Tibial nerve (tissue), 4 donors: Measurements from ENCODE around the gene KRTAP10-1. TPM values are rescaled to one million over a fixed set of nuclear protein-coding genes. Genes with fewer than 3 reads are reported as not detected.

Source experiments
- DNase-seq, 2 donors: peaks; one replicate each; pipeline ENCODE4 v3.0.0-alpha.2; 2019; ENCODE audit warnings: low spot score in 2 of 2
- H3K27ac ChIP-seq, 4 donors: fragments of 200-600 bp; sonication (generic) in 3 of 4; one replicate each; pipeline ENCODE4 v1.5.1; 2017 to 2019; ENCODE audit warnings: mild to moderate bottlenecking in 1 of 4
- H3K27me3 ChIP-seq, 2 donors: fragments of 200-600 bp; sonication (generic) in 1 of 2; one replicate each; pipeline versions ENCODE4 v1.5.1 to v1.6.0; 2017 to 2019
- H3K36me3 ChIP-seq, 3 donors: fragments of 200-600 bp; sonication (generic); one replicate each; pipeline ENCODE4 v1.5.1; 2018 to 2019
- H3K4me1 ChIP-seq, 4 donors: fragments of 200-600 bp; sonication (generic) in 3 of 4; one replicate each; pipeline ENCODE4 v1.5.1; 2017 to 2019
- H3K4me3 ChIP-seq, 4 donors: fragments of 200-600 bp; sonication (generic) in 3 of 4; one replicate each; pipeline ENCODE4 v1.5.1; 2017 to 2019; ENCODE audit warnings: mild to moderate bottlenecking in 1 of 4, moderate library complexity in 1 of 4
- H3K9me3 ChIP-seq, 4 donors: fragments of 200-600 bp; sonication (generic) in 3 of 4; one replicate each; pipeline ENCODE4 v1.5.1; 2017 to 2019
- EP300 ChIP-seq, 2 donors: sonication (generic); formaldehyde crosslinking; IDR thresholded peaks; one replicate each; pipeline ENCODE4 v1.6.1; 2017; ENCODE audit warnings: antibody characterized with exemption in 2 of 2, mild to moderate bottlenecking in 1 of 2
- POLR2A ChIP-seq, 2 donors: fragments of 450-650 bp; IDR thresholded peaks; one replicate each; pipeline ENCODE4 v1.6.1; 2017; ENCODE audit warnings: antibody characterized with exemption in 2 of 2, mild to moderate bottlenecking in 2 of 2, moderate library complexity in 2 of 2
- WGBS, 2 donors: methylation state at CpG; one replicate each; pipeline ENCODE4 v1.1.5; 2018; 5-methylcytosine and 5-hydroxymethylcytosine counted together
- total RNA-seq, 4 donors: library from RNA; depleted of rRNA; stranded (reverse); fragments of >200 nt; gene quantifications; one replicate each; pipeline ENCODE4 v1.1.0, GENCODE V29; 2016
- TF ChIP-seq, protein P1 (sequence below), 5 experiments: fragments of 200-600 bp in 3 of 5; fragments of 450-650 bp in 2 of 5; sonication (generic) in 3 of 5; IDR thresholded peaks; one replicate each; pipeline ENCODE4 v1.5.1; 2016 to 2019; ENCODE audit warnings: antibody characterized with exemption in 5 of 5, mild to moderate bottlenecking in 3 of 5, moderate library complexity in 2 of 5

The KRTAP10-1 gene
- total RNA-seq, 4 donors from 2014 or later = not detected

DNA sequence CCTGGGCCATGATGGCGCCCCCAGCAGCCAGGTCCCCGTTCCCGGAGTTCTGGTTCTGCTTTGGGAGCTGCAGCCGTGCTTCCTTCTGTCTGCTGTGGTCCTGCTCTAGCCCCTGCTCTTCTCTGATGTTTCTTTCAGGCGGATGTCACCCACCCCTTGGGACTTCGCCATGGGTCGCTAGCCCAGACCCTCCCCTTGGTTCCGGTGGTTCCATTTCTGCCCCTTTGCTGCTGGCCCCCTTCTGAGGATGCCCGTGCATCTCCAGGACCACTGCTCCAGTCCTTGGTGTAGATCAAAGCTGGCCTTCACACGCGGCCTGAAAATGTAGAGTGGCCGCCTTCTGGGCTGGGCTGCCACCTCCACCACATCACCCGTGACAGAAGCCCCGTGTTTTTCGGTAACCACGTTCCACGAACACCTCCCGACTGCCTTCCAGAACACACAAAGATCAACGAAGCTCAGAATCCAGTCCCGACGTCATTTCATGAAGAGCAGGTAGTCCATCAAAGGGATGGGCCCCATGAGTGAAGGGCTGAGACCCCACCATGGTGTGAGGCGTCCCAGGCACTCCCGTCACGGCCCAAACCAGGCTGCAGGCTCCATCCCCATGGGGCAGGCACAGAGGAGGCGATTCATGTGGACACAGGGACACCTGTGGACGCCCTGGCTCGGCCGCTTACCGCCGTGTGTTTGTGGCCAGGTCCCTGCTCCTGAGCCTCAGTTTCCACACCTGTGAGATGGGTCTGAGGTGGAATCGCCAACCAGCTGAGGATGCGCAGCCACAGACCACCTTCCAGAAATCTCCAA lies 24.4 kb downstream of the KRTAP10-1 start:
- no peak for DNase-seq
- Histone ChIP-seq H3K27ac (no peak overlapping the region), H3K9me3 (no peaks in the 10 kb centered on the region), H3K4me3 (no peak overlapping the region), H3K36me3 (no peaks in the 10 kb centered on the region), H3K4me1 (peaks cover 0 to 3% (median under 1%) of the 10 kb centered on the region in 4 donors), H3K27me3 (peaks cover 0 to 18% of the 10 kb centered on the region in 2 donors)
- TF ChIP-seq, protein P1, sequence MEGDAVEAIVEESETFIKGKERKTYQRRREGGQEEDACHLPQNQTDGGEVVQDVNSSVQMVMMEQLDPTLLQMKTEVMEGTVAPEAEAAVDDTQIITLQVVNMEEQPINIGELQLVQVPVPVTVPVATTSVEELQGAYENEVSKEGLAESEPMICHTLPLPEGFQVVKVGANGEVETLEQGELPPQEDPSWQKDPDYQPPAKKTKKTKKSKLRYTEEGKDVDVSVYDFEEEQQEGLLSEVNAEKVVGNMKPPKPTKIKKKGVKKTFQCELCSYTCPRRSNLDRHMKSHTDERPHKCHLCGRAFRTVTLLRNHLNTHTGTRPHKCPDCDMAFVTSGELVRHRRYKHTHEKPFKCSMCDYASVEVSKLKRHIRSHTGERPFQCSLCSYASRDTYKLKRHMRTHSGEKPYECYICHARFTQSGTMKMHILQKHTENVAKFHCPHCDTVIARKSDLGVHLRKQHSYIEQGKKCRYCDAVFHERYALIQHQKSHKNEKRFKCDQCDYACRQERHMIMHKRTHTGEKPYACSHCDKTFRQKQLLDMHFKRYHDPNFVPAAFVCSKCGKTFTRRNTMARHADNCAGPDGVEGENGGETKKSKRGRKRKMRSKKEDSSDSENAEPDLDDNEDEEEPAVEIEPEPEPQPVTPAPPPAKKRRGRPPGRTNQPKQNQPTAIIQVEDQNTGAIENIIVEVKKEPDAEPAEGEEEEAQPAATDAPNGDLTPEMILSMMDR (IDR thresholded peaks at IDR 0.05) = no peak
- no peak for TF ChIP-seq POLR2A (IDR thresholded peaks at IDR 0.05)
- 87 to 89% methylated on average over 32 of the region's 32 CpGs for WGBS, 2 donors

DNA sequence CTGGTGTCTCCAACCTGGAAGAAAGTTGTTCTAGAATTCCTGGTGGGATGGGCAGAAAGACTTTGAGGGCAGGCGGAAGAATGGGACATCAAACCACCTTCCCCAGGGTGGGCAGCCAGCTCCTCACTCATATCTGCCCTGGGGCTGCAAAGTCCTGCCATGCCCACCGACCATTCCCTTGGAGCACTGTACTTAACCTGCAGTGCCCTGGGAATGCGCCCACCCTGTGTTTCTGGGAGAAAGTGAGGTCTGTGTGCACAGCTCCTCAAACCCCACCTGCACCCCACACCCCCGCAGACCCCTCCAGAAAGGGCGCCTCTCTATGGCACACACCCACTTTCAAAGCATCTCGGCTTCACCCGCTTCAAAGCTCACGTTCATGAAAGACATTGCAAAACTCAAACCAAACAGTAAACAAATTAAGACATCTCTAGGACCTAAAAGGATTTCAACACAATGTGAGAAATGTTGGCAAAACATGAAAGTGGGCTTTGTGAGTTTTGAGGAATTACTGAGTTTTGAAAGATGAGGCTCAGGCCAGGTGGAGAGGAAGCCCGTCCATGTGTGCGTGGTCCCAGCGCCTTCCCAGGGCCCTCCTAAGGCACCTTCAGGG lies 25.1 kb downstream of the KRTAP10-1 start:
- 77 to 81% methylated on average over 11 of the region's 11 CpGs for WGBS, 2 donors
- Histone ChIP-seq H3K27me3 (peaks cover 0 to 25% of the 10 kb centered on the region in 2 donors), H3K9me3 (no peaks in the 10 kb centered on the region), H3K4me1 (peaks cover 0 to 9% (median 3%) of the 10 kb centered on the region in 4 donors), H3K27ac (no peak overlapping the region), H3K4me3 (no peak overlapping the region), H3K36me3 (no peaks in the 10 kb centered on the region)
- DNase-seq = no peak
- TF ChIP-seq, protein P1 (IDR thresholded peaks at IDR 0.05) = no peak
- TF ChIP-seq POLR2A (IDR thresholded peaks at IDR 0.05) (no peak), EP300 (IDR thresholded peaks at IDR 0.05) (no peak)

DNA sequence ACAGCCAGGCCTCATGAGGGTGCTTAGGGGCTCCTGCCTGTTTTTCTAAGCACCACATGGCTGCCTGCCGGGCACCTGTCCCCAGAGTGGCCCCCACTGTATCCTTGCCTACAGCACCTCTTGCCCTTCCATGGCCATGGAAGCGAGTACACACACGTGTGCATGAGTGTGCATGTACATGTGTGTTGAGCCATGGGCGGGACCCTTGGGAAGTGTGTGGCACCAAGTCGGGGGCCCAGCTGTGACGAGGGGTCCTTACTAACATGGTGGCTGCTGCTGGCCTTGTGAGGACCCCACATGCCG lies 25.8 kb downstream of the KRTAP10-1 start:
- DNase-seq = no peak
- Histone ChIP-seq H3K27me3 (peaks cover 0 to 32% of the 10 kb centered on the region in 2 donors), H3K36me3 (no peaks in the 10 kb centered on the region), H3K27ac (no peak overlapping the region), H3K4me1 (peaks cover 0 to 9% (median 3%) of the 10 kb centered on the region in 4 donors), H3K9me3 (no peaks in the 10 kb centered on the region), H3K4me3 (no peak overlapping the region)
- TF ChIP-seq POLR2A (IDR thresholded peaks at IDR 0.05) (no peak), EP300 (IDR thresholded peaks at IDR 0.05) (no peak)
- TF ChIP-seq, protein P1 (IDR thresholded peaks at IDR 0.05) = no peak
- 84 to 87% methylated on average over 6 of the region's 7 CpGs for WGBS, 2 donors

DNA sequence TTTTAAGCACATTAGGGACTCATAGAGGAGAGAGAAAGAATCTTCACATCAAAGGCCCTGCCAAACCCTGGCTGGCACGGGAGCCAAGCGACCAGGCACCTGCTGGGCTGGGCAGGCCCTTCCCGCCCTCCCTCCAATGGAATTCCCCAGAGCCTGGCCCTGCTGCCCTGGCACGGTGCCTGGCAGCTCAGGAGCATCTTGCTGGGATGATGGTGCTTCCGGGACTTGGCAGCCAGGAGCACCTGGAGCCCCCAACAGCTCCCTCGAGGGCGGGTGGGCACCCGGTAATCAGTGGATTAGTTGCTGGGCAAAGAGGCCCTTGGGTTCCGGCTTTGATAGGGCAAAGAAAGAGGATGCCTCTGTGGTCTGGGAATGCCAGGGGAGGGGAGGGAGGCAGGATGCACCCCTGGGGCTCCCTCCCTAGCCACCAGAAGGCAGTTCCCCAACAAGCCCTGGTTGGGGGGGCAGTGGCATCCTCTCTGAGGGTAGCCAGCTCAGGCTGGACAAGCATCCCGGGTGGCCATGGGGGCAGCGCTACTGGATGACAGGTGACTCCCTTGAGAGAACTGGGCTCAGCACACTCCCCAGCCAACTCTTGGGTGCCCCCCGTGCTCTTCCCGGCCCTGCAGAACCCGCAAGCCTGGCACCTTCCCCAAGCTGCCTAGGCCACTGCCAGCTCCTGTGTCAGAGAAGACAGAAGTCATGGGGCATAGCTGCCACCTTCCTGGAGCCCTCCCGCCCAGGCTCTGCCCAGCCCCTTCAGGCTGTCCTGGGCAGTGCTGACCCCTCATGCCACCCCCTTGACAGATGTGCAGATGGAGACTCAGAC lies 26.4 kb downstream of the KRTAP10-1 start:
- Histone ChIP-seq H3K4me3 (no peak overlapping the region), H3K4me1 (peaks cover 0 to 9% (median 3%) of the 10 kb centered on the region in 4 donors), H3K27me3 (peaks cover 0 to 37% of the 10 kb centered on the region in 2 donors), H3K36me3 (no peaks in the 10 kb centered on the region), H3K27ac (no peak overlapping the region), H3K9me3 (no peaks in the 10 kb centered on the region)
- TF ChIP-seq, protein P1 (IDR thresholded peaks at IDR 0.05) = no peak
- TF ChIP-seq POLR2A (IDR thresholded peaks at IDR 0.05) = no peak
- TF ChIP-seq EP300 (IDR thresholded peaks at IDR 0.05) = no peak
- WGBS, 2 donors = 77 to 79% methylated on average over 10 to 14 of the region's 15 CpGs
- no peak for DNase-seq
